NCI-H2196 (cell line): ENCODE data around the gene ELFN2.

Experiments
- DNase-seq: peaks from one replicate; lab custom pipeline; 2025; ENCODE audit not compliant: unreplicated experiment; lab: John Stamatoyannopoulos, UW

ELFN2 gene

DNA sequence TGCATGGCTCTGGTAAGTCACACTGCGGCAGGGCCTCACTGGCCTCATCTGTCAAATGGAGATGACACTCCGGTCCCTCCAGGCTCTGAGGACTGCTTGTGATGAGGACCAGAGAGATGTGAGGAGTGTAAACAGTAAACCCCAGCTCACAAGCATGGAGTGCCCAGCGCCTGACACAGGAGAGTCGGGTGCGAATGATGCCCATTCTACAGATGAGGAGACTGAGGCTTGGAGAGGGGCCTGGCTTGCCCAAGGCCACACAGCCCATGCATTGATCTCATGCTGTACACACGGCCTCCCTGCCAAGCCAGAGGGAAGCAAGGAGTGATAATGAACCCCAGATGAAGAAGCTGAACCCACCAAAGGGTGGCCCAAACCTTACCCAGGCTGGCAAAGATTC is 37.2 kb downstream of the ELFN2 start:
- no peak for DNase-seq

DNA sequence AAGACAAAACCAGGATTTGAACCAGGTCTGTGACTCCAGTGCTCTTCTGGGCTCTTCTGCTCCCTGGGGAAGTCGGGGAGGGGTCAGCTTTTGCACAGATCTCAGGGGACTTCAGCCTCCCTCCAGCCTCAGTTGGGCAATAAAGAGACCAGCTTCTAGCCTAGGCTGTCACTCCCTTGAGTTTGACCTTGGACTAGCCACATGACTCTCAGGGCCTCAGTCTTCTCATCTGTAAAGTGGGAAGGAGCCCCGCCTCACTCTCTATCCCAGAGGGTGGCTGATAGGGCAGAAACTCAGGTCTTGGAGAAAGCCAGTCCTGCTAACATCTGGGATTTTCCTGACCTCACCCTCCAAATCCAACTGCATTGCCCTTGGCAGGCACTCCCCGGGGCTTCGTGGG is 38.7 kb downstream of the ELFN2 start:
- DNase-seq, result no peak

DNA sequence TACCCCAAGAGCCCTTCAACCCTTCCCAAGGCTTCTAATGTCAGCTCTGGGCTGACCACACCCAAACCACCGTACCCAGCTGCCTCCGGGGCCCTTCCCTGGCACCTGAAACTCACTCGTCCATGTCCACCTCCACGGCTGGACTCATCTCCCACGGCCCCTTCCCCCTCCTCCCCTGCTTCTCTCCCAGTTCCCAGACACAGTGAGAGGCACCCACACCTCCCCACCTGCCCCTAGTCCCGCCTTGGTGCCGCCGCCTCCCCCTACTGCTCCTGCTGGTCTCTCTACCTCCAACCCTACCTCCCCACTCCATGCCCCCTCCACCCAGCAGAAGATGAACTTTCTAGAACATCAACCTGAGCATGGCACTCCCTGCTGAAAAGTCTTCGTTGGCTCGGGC is 39.5 kb downstream of the ELFN2 start:
- DNase-seq, result no peak

DNA sequence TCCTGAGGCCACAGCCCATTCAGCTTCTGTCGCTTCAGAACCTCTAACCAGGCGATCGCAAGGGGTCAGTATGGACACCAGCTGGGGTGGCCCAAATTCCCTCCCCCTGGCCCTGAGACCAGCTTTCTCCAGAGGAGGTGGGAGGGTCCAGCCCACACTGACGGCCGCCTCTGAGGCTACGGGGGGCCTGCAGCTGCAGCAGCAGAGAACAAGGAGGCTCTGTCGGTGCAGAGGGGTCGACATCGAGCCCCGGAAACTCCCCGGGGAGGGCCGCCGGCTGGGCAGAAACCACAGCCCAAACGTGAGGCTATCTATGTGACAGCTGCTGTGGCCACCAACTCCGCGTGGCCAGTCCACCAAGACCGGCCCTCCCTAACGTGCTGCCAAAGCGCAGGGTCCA is 40.8 kb downstream of the ELFN2 start:
- DNase-seq, result no peak

DNA sequence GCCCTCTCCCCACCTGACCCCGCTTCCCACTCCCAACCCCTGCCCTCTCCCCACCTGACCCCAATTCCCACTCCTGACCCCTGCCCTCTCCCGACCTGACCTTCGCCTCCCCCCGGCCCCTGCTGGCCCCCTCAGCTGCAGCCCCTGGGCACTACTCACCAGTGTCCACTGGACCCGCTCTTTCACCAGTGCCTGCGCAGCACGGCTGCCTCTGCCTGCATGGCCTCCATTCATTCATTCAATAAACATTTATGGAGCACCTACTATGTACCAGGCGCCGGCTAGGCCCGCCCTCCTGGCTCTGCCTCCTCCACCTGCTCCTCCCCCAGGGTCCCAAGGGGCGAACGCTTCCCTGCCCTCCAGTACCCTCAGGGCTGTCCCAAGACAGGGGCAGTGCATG is 42.6 kb downstream of the ELFN2 start:
- no peak for DNase-seq

DNA sequence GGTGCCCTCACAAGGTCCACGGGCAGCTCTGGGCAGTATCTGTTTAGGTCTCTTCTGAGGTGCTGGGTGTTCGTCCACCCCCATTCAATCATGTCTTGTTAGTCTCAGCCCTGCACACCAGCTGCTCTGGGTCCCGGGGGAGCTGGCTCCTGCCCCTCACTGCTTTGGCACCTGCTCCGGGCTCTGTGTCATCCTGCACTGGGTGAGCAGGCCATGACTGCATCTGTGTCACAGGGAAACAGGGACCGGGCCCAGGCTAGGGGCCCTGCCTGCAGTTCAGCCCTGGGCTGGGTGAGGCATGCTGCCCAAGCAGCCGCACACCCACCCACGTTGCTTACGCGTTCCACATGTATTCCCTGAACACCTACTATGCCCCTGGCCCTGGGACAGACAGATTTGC is 43.9 kb downstream of the ELFN2 start:
- no peak for DNase-seq

DNA sequence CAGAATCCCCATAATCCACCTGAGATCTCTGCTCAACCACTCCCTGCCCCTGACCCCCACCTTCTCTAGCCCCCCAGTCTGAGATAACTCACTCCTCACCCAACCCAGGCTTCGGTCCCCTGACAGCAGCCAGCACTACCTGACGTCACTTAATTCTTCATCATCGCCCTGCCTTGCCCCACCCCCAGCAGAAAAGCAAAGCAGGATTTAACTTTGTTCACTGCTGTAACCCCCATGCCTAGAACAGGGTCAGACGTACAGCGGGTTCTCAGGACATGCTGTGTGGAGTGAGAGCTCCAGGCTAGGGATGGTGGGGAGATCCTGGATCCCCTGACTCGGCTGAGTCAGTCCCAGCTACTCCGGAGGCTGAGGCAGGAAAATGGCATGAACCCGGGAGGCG is 45.8 kb downstream of the ELFN2 start:
- DNase-seq, result no peak

DNA sequence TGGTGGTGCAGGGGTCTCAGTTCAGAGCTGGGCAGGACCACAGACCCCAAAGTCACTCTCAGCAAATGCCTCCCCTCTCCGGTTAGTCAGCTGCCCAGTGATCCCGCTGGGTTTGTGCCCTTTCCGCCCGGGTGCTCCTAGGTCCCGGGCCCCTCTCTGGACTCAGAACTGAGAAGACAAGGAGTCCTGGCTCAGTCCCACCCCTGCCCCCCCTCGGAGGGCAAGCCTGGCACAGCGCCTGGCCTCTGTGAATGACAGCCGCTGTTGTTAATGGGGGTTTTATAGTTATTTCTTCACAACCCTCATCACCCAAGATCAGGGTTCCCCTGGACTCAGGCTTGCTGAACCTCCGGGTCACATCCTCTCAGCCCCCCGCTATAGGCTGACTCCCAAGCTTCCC is 47.6 kb downstream of the ELFN2 start:
- no peak for DNase-seq

DNA sequence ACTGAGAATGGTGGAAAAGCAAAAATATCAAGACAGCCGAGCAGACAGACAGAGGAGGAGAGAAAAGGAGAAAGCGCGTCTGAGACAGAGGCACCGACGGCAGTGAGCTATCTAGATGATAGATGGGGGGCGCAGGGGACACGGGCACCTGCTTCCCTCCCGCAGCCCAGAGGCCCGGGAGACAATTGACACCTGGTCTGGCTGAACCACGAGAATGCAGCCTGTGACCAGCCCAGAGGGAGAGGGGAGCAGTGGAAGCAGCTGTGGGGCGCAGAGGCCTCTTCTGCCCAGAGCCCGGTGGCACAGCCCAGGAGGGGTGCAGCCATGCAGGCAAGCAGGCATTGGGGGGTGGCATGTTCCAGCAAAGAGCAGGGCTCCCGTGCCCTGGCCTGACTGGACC is 48.2 kb downstream of the ELFN2 start:
- DNase-seq, result no peak

DNA sequence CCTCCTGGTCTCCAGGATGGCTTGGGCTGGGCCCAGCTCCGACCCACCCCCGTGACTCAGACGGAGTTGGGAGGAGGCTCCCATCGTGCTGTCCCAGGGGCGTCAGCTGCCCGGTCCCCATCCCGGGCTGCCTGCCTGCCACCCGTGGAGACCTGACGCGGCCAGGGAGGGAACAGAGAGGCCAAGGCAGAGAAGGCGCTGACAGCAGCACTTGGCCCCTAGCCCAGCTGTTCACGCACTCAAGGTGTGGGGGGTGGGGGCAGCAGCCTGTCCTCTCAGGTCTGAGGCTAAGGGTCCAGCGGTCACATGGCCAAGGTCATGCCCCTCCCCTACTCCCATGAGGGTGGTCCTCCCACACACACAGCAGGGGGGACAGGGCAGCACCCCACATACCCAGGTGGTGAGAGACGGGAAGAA is 48.6 kb downstream of the ELFN2 start:
- no peak for DNase-seq

DNA sequence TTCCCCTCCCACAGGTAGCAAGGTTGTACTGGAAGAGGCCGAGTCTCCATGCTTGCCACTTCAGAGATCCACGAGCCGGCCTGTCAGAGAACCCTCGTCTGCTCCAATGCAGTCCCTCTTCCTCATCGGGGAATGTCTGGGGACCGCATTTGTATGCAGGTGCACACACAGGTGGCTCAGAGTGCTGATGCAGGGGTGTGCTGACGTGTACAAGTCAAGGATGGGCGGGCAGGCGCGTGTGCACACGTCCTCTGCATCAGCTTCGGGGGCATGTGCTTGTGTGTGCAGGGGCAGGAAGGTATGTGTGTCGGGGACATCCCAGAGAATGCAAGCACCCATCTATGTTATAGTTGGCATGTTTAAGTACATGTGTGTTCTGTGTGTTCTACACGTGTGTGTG is 49.4 kb downstream of the ELFN2 start:
- DNase-seq, result no peak

DNA sequence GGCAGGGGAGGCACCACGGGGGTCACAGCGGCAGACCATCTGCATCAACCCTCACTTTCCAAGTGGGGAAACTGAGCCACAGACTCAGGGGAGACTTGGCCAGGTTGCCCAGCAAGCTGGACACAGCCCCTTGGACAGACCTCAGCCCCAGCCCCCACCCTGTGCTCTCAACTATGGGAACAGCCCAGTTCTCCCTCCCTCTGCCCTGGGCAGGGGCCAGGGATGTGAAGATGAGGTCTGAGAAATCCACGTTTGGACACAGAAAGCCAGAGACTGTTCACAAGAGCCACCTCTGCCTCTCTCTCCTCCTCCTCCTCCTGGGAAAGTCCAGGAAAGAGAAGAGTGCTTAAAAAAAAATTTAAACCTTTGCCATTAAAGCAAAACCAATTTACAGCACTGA is 50.1 kb downstream of the ELFN2 start:
- no peak for DNase-seq

DNA sequence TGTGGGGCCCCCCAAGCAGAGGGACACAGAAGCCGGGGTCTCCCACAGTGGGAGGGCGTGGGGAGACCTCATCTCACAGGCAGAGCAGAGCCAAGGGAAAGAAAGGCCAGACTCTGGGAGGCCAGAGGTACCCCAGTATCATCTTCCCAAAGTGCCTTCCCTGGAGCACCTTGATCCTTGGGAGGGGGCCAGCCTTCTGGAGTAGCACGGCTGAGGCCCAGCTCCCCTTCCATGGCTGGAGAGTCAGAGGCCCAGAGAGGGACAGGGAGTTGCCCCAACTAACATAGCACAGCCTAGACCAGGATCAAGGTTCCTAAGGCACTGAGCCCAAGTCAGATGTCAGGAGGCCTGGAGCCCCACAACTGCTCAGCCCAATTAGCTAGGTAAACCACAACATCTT is 50.6 kb downstream of the ELFN2 start:
- DNase-seq, result no peak

DNA sequence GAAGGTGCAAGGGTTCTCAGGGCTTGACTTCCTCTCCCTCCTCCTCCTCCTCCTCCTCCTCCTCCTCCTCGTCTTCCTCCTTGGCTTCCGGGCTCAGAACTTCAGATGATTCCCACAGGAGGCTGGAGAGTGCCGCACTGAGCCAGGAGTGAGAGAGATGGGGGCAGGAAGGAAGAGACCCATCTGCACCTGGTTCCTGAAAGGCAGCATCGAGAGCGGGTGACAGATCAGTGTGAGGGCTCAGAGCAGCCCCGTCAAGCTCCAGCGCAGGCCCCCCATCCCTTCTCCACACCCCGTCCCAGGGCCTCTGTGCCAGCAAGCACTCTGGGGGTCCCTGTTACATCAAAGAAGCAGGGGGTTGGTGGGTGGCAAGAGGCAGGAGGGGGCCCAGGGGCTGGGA is 51.5 kb downstream of the ELFN2 start:
- DNase-seq, result no peak

DNA sequence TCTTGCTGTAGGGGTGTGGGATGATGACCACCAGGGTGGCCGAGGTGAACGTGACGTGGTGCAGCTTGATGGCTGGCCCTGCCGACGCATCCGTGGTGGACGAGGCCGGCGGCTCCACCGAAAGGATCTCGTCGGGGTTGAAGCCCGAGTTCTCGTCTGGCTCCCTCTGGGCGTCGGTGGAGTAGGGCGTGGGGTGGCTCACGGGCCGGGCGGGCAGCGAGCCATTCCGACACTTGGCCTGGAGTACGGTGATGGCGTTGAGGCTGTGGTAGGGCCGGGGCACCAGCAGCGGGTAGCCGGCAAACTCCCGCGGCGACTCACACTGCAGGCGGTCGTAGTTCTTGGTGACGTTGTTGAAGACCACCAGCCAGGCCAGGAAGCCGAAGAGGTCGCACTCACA is 52.7 kb downstream of the ELFN2 start:
- DNase-seq, result no peak

DNA sequence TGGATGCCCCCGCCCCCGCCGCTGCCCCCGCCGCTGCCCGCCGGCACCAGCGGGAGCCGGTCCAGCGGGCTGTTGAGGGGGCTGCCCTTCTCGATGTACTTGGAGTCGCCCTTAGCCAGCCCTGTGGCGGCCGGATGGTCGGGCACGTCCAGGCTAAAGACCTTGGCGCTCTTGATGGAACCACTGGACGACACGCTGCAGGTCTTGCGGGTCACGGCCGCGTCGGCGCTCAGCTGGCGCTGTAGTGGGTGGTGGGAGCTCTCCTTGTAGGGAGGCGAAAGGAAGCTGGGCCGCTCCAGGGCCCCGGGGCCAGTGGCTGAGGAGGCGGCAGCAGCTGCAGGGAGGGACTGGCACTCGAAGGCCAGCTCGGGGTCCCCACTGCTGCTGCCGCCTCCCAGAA is 53.8 kb downstream of the ELFN2 start:
- DNase-seq, result no peak

DNA sequence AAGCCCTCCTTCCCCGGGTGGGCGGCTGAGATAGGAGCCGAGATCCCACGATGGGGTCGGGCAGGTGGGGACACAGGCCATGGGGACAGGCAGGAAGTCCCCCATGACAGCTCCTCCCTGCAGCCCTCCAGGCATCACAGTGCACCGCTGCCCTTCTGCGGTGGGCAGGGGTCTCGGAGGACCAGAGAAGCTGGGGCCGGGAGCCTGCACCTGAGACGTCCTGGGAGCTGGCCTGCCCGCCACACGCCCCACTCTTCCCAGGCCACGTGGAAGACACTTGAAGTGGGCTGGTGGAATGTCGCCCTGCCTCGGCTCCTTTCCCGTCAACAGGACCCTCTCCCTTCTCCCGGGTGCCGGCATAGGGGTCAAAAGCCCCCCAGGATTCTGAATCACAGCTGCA is 55.4 kb downstream of the ELFN2 start:
- no peak for DNase-seq

DNA sequence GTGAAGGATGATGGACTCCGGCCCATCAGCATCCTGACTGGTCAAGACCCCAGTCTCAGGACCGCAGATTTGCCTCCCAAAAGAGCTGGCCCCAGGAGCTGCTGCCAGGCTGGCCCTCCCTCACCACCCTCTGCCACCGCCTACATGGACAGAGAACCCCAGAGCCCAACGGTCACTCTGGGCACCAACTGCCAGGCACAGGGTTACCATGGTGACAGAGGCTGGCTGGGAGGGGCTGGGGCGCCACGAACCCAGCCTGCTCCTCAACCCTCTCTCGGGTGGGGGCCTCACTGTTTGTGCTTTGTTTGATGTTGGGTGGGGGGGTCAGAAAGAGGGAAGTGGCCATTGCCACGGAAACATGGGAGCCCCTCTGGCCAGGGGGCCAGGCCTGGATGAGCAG is 55.8 kb downstream of the ELFN2 start:
- no peak for DNase-seq

DNA sequence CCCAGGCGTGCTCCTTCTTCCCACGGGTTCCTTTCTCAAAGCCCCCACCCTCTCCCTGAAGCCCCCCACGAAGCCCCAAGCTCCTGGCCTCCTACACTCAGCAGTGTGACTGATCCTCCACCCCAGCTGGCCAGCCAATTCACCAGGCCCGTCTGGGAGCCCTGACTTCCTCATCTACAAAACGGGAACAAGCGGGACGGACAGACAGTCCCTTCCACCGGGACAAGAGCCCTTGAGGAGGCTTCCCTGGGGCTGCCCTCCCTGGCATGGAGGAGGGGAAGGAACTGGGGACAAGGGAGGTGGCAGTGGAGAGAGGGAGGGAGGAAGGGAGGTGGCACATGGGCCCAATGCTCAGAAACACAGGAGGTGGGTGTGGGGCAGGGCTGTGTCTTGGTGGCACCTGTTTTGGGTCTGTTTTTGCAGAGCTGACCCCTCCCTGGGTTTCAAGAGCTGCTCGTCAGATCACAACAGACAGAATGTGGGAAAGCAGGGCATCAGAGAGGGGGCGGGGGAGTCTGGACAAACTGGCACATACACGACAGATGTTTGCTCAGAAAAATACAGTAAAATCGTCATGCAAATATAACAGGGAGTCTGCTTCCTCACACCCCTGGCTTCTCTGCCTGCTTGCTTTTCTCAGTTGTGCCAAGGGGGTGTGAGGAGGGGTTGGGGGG is 56.8 kb downstream of the ELFN2 start:
- no peak for DNase-seq

DNA sequence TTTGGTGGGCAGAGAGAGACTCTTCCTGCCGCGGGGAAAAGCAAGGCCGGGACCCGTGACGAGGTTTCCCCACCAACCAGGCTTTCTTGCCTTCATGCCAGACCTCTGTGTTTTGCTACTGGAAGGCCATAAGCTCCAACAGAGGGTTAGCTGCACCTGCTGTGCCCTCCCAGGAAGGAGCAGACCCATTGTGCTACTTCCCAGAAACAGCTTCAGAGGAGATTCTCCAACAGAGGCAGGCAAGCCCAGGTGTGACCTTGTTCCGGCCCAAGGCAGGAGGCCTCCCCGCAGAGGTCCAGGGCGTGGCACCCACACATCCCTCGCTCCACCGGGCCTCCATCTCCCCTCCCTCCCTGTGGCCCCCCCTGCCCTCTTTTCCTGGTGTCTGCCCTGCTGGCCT is 57.8 kb downstream of the ELFN2 start:
- no peak for DNase-seq

DNA sequence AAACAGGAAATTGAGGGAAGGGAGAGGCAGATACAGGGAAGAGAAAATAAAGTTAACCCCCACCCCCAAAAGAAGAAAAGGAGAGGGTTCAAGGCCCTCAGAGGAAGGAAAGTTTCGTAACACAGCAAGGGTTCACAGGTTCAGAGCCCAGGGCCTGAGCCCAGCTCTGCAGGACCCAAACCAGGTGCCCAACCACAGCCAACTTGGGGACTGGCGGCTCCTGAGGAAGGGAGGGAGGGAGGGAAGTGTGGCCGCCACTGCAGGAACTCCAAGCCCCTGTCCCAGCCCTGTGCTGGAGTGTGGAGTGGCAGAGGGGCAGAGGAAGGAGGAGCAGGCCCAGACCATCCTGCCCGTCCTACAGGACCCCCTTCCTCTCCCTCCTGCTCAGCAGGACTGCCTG is 59.2 kb downstream of the ELFN2 start:
- DNase-seq, result no peak

DNA sequence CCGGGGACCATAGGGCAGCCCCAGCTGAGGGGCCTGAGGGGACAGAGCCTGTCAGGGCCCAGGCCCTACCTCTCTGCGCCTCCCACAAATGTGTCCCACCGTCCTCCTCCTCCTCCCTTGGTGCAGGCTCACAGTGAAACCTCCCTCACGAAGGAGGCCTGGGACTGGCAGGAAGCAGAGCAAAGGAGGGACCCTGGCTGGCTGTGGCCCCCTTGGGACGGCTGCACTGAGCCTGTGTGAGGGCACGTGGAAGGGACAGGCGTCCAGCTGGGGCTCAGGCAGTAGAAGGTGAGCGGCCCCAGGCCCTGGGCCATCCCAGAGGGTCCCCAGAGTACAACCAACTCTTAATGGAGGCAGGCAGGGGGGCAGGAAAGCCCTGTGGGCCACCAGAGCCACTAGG is 60.7 kb downstream of the ELFN2 start:
- DNase-seq, result no peak

DNA sequence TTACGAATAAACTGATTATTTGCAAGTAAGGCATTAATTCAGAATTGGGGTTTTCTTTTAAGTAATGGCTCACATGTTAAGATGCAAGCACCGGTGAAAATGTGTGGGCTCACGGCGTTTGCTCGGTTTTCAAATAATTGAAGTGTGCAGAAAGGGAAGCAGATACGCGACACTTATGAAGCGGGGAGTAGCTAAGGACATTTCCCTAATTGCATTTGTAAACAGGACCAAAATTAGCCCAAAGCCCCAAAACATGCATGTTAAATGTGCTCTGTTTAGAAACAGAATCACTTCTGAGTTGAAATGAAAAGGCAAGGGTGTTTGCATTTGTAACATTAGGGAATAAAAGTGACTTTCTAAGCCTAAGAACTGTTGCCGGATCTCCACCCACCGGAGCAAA is 61.3 kb downstream of the ELFN2 start:
- no peak for DNase-seq
